Astrocyte of the spinal cord (primary cell): ENCODE results near the gene MCM10.
A peak's percentile ranks its signal among the peaks of the same experiment; 100 is the strongest.

Source experiments
- DNase-seq: peaks from one replicate; pipeline ENCODE4 v3.0.0; 2011; ENCODE audit warnings: low read depth, low spot score
- H3K4me3 ChIP-seq: 2 replicates; pipeline ENCODE4 v1.5.1; 2011; ENCODE audit warnings: low read depth, mild to moderate bottlenecking, low read length, moderate library complexity
- CTCF ChIP-seq: IDR thresholded peaks from 2 replicates; pipeline ENCODE4 v1.5.1; 2012; ENCODE audit warnings: low read depth, mild to moderate bottlenecking, low read length, inconsistent platforms
- in situ Hi-C: cut with HindIII; loops from 2 replicates; pipeline ENCODE4 v1.10.0; 2017; ENCODE audit warnings: low sequenced_read_pairs

The MCM10 gene

GRCh38 chr10:13206546-13207443, 45.4 kb downstream of the MCM10 start:
- TF ChIP-seq CTCF = peak; percentile 69
- in situ Hi-C loops = no loop called here
- DNase-seq = peak; percentile 55
- H3K4me3 ChIP-seq = no peak overlapping the region

- in situ Hi-C loops = no loop called here
- H3K4me3 ChIP-seq = no peak overlapping the region
- TF ChIP-seq CTCF = no peak
- no peak for DNase-seq
Measured at GRCh38 chr10:13213163-13213562, 51.8 kb downstream of the MCM10 start.

- no peak overlapping the region for H3K4me3 ChIP-seq
- in situ Hi-C loops = no loop called here
- no peak for TF ChIP-seq CTCF
- no peak for DNase-seq
Measured at GRCh38 chr10:13218878-13219277, 57.5 kb downstream of the MCM10 start.

GRCh38 chr10:13219685-13220670, 58.6 kb downstream of the MCM10 start:
- in situ Hi-C loops = no loop called here
- TF ChIP-seq CTCF = peak; percentile 38
- H3K4me3 ChIP-seq = no peak overlapping the region
- peak; percentile 14 for DNase-seq

- no peak overlapping the region for H3K4me3 ChIP-seq
- in situ Hi-C loops = no loop called here
- DNase-seq = no peak
- no peak for TF ChIP-seq CTCF
Measured at GRCh38 chr10:13221572-13221971, 60.2 kb downstream of the MCM10 start.

- no peak for TF ChIP-seq CTCF
- H3K4me3 ChIP-seq = no peak overlapping the region
- in situ Hi-C loops = no loop called here
- DNase-seq = no peak
Measured at GRCh38 chr10:13222151-13222550, 60.8 kb downstream of the MCM10 start.
